Stomach (tissue), 4 donors: Measurements from ENCODE around the gene TTC34.

Experiments
- CTCF ChIP-seq, 7 experiments: fragments of 450-650 bp in 4 of 7; fragments of 200-600 bp in 3 of 7; sonication (generic) in 3 of 7; IDR thresholded peaks; one replicate each; pipeline ENCODE4 v1.5.1; 2016 to 2019; ENCODE audit warnings: antibody characterized with exemption in 7 of 7, control low read depth in 2 of 7, mild to moderate bottlenecking in 1 of 7
- POLR2A ChIP-seq, 4 donors: fragments of 450-650 bp; IDR thresholded peaks; one replicate each; pipeline ENCODE4 v1.6.1; 2016; ENCODE audit warnings: antibody characterized with exemption in 4 of 4, control low read depth in 2 of 4, mild to moderate bottlenecking in 1 of 4, moderate library complexity in 1 of 4
- POLR2AphosphoS5 ChIP-seq, 3 donors: sonication (generic); formaldehyde crosslinking; IDR thresholded peaks; one replicate each; pipeline ENCODE4 v1.6.1; 2016; ENCODE audit warnings: antibody characterized with exemption in 3 of 3

- no peak for TF ChIP-seq CTCF (IDR thresholded peaks at IDR 0.05)
- no peak for TF ChIP-seq POLR2A (IDR thresholded peaks at IDR 0.05)
- TF ChIP-seq POLR2AphosphoS5 (IDR thresholded peaks at IDR 0.05): no peak
Measured at GRCh38 chr1:2593251-2593878, 208.1 kb downstream of the TTC34 start.
